Upper lobe of left lung (tissue), 6 donors: ENCODE measurements around the gene ASF1A. TPM values are rescaled to one million over a fixed set of nuclear protein-coding genes. Genes with fewer than 3 reads are reported as not detected.

Source experiments
- ATAC-seq, 2 donors: fragments of 200-7000 bp; cut with Tn5 transposase; one replicate each; pipeline ENCODE4 v1.9.1; 2022; ENCODE audit warnings: mild to moderate bottlenecking in 2 of 2, moderate library complexity in 2 of 2; ENCODE audit not compliant: low FRiP score in 2 of 2
- DNase-seq, 2 donors: peaks; one replicate each; pipeline ENCODE4 v3.0.0-alpha.2; 2019 to 2020
- H3K27ac ChIP-seq, 4 donors: fragments of 200-600 bp; sonication (generic); one replicate each; pipeline ENCODE4 v1.5.1; 2016 to 2019
- H3K27me3 ChIP-seq, 4 donors: fragments of 200-600 bp; sonication (generic); one replicate each; pipeline ENCODE4 v1.5.1; 2017 to 2019
- H3K36me3 ChIP-seq, 4 donors: fragments of 200-600 bp; sonication (generic); one replicate each; pipeline ENCODE4 v1.5.1; 2016 to 2019
- H3K4me1 ChIP-seq, 4 donors: fragments of 200-600 bp; sonication (generic); one replicate each; pipeline ENCODE4 v1.5.1; 2018 to 2019
- H3K4me3 ChIP-seq, 4 donors: fragments of 200-600 bp; sonication (generic); one replicate each; pipeline ENCODE4 v1.5.1; 2017 to 2019; ENCODE audit warnings: mild to moderate bottlenecking in 2 of 4, moderate library complexity in 1 of 4
- H3K9me3 ChIP-seq, 4 donors: fragments of 200-600 bp; sonication (generic); one replicate each; pipeline ENCODE4 v1.5.1; 2018 to 2019
- CTCF ChIP-seq, 6 experiments: fragments of 450-650 bp in 4 of 6; fragments of 200-600 bp in 2 of 6; sonication (generic) in 2 of 6; IDR thresholded peaks; one replicate each; pipeline ENCODE4 v1.5.1; 2016 to 2019; ENCODE audit warnings: antibody characterized with exemption in 6 of 6
- EP300 ChIP-seq, 4 donors: sonication (generic); formaldehyde crosslinking; IDR thresholded peaks; one replicate each; pipeline ENCODE4 v1.5.1; 2017; ENCODE audit warnings: antibody characterized with exemption in 4 of 4, control low read depth in 2 of 4
- POLR2A ChIP-seq, 4 donors: fragments of 450-650 bp; IDR thresholded peaks; one replicate each; pipeline ENCODE4 v1.5.1; 2016 to 2017; ENCODE audit warnings: antibody characterized with exemption in 4 of 4, mild to moderate bottlenecking in 2 of 4
- POLR2AphosphoS5 ChIP-seq, 2 donors: sonication (generic); formaldehyde crosslinking; IDR thresholded peaks; one replicate each; pipeline ENCODE4 v1.5.1; 2017; ENCODE audit warnings: antibody characterized with exemption in 2 of 2
- WGBS, 2 donors: methylation state at CpG; one replicate each; pipeline ENCODE4 v1.1.5; 2017 to 2018; 5-methylcytosine and 5-hydroxymethylcytosine counted together
- total RNA-seq, 6 donors: library from RNA; depleted of rRNA in 4 of 6; stranded (reverse); fragments of >200 nt in 4 of 6; gene quantifications; one replicate each; pipeline versions ENCODE4 v1.1.0 to v1.2.1, GENCODE V29; 2016 to 2021
- donor health status: DM: no; HTN: no; CAD: no; lungs with moderate emphysema.
- donor health status: DM: no; HTN: yes; CAD: no; lungs with severe emphysema.

The ASF1A gene
- total RNA-seq, 6 donors from 2014 or later = 12.8 to 22.3 (median 19.1) TPM

DNA sequence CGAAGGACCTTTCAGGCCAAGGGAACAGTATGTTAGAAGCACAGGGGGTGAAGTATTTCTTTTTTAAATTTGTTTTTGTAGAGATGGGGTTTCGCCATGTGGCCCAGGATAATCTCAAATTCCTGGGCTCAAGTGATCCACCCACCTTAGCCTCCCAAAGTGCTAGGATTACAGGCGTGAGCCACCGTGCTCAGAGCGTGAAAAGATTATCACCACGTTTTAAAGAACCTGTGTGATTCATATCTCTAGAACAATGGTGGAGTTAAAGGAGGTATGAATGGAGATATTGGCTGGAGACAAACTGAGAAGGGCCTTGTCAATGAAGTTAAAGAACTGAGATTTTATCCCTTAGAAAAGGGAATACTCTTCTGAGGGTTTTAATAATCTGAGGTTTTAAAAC is 9.7 kb downstream of the ASF1A start:
- 85 to 91% methylated on average over 6 of the region's 6 CpGs for WGBS, 2 donors
- Histone ChIP-seq H3K27ac (no peak overlapping the region), H3K36me3 (peaks cover 0 to 60% (median 23%) of the 10 kb centered on the region in 4 donors), H3K27me3 (no peaks in the 10 kb centered on the region), H3K9me3 (no peaks in the 10 kb centered on the region), H3K4me3 (no peak overlapping the region), H3K4me1 (peaks cover 2 to 20% (median 10%) of the 10 kb centered on the region in 4 donors)
- no peak for ATAC-seq
- no peak for DNase-seq
- TF ChIP-seq POLR2A (IDR thresholded peaks at IDR 0.05) (no peak), EP300 (IDR thresholded peaks at IDR 0.05) (no peak), POLR2AphosphoS5 (IDR thresholded peaks at IDR 0.05) (no peak), CTCF (IDR thresholded peaks at IDR 0.05) (no peak)

DNA sequence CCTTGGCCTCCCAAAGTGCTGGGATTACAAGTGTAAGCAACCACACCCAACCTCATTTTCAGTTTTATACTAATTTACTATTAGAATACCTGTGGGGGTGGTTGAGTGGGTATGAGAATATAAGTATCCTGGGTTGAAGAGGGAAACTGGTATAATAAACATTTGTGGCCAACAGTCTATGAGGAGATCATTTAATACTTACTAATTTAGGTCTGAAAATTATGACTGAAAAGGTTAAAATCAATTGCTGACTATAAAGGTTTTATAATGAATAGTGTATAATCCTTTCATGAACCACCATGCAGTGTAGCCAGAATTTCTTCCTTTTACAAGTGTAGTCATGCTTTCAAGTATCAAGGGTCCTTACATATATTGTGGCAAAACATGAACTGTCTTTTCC is 11.1 kb downstream of the ASF1A start:
- H3K4me3 ChIP-seq = no peak overlapping the region
- peaks cover 0 to 6% (median 1%) of the 10 kb centered on the region in 4 donors for H3K4me1 ChIP-seq
- no peaks in the 10 kb centered on the region for H3K27me3 ChIP-seq
- TF ChIP-seq POLR2AphosphoS5 (IDR thresholded peaks at IDR 0.05) (no peak), CTCF (IDR thresholded peaks at IDR 0.05) (no peak), EP300 (IDR thresholded peaks at IDR 0.05) (no peak), POLR2A (IDR thresholded peaks at IDR 0.05) (no peak)
- no peaks in the 10 kb centered on the region for H3K9me3 ChIP-seq
- H3K27ac ChIP-seq = no peak overlapping the region
- H3K36me3 ChIP-seq = peaks cover 0 to 74% (median 28%) of the 10 kb centered on the region in 4 donors
- DNase-seq (no peak), ATAC-seq (no peak)

GRCh38 chr6:118905851-118906250 is 11.9 kb downstream of the ASF1A start:
- no peak for ATAC-seq
- Histone ChIP-seq H3K9me3 (no peaks in the 10 kb centered on the region), H3K4me3 (no peak overlapping the region), H3K4me1 (peaks cover 0 to 2% (median 0%) of the 10 kb centered on the region in 4 donors), H3K27me3 (no peaks in the 10 kb centered on the region), H3K36me3 (peaks cover 1 to 82% (median 31%) of the 10 kb centered on the region in 4 donors), H3K27ac (no peak overlapping the region)
- TF ChIP-seq POLR2A (IDR thresholded peaks at IDR 0.05) (no peak), POLR2AphosphoS5 (IDR thresholded peaks at IDR 0.05) (no peak), EP300 (IDR thresholded peaks at IDR 0.05) (no peak), CTCF (IDR thresholded peaks at IDR 0.05) (no peak)
- 88 to 91% methylated on average over 4 of the region's 4 CpGs for WGBS, 2 donors
- no peak for DNase-seq

DNA sequence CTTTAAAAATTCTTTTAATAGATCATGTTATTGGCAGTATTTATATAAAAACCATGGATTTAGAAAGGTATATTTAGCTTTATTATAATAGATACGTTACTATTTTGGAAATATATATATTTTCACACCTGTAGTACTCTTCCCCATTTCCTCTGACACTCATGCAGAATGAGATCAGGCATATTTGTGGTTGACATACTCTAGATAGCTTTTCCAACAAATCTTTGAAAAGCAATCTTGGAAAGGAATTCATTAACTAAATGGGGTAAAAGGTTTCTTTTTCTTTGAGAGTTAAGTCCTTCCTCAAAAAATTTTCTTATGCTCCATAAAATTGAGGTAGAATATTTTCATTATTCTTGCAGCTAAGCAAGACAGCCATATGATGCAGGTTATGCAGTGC is 14.5 kb downstream of the ASF1A start:
- Histone ChIP-seq H3K9me3 (no peaks in the 10 kb centered on the region), H3K27ac (no peak overlapping the region), H3K4me1 (no peaks in the 10 kb centered on the region), H3K4me3 (no peak overlapping the region), H3K36me3 (peaks cover 8 to 93% (median 46%) of the 10 kb centered on the region in 4 donors), H3K27me3 (no peaks in the 10 kb centered on the region)
- ATAC-seq (no peak), DNase-seq (no peak)
- WGBS, 2 donors = 70 to 84% methylated on average over 1 of the region's 1 CpG
- no peak for TF ChIP-seq POLR2AphosphoS5 (IDR thresholded peaks at IDR 0.05)
- no peak for TF ChIP-seq POLR2A (IDR thresholded peaks at IDR 0.05)
- no peak for TF ChIP-seq EP300 (IDR thresholded peaks at IDR 0.05)
- TF ChIP-seq CTCF (IDR thresholded peaks at IDR 0.05) = no peak

DNA sequence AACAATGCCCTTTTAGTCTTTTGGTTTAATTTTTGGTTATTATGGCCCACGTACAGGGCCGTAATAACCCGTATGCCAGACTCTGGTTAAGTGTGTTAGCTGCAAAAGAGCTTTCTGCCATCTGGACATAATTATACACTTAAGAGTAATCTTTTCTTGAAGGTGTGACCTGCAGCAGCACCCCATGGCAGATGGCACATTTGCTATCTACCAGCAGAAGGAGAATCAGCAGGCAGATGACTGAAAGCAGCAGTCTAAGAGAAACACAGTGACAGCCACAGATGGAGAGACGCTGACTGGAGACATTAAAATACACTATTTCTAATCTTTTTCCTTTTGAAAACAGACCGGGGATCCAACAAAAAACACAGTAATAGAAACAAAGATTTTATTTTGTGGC is 18.7 kb downstream of the ASF1A start:
- 94% methylated on average over 5 of the region's 5 CpGs for WGBS, 2 donors
- no peak for TF ChIP-seq POLR2AphosphoS5 (IDR thresholded peaks at IDR 0.05)
- no peak for TF ChIP-seq POLR2A (IDR thresholded peaks at IDR 0.05)
- Histone ChIP-seq H3K27ac (no peak overlapping the region), H3K36me3 (peaks cover 13 to 92% (median 42%) of the 10 kb centered on the region in 4 donors), H3K27me3 (no peaks in the 10 kb centered on the region), H3K4me1 (no peaks in the 10 kb centered on the region), H3K9me3 (no peaks in the 10 kb centered on the region), H3K4me3 (no peak overlapping the region)
- no peak for DNase-seq
- no peak for ATAC-seq
